ENCODE measurements around the gene HLF. TPM values are rescaled to one million over a fixed set of nuclear protein-coding genes. Genes with fewer than 3 reads are reported as not detected.

The HLF gene
- total and polyA plus RNA-seq, 2 experiments from 2014 or later, result 0.09 TPM; not detected in 1

GRCh38 chr17:55317284-55317683 lies 52.5 kb downstream of the HLF start:
- no peaks in the 10 kb centered on the region for H3K9me3 ChIP-seq (ENCODE audit: low read depth)
- no peak overlapping the region for H3K4me3 ChIP-seq
- in situ Hi-C loops (cut with MboI), result no loop called here
- no peaks in the 10 kb centered on the region for H3K9me2 ChIP-seq (ENCODE audit: insufficient read depth)
- WGBS, 2 experiments (ENCODE audit: low coverage in 1 of 2, low lambda C conversion rate in 2 of 2, missing lambda C conversion rate in 2 of 2), result 63 to 78% methylated on average over 3 of the region's 3 CpGs
- 0 out of 2 replicates have a peak, but pooled peaks cover 5% of the 10 kb centered on the region for H3K27me3 ChIP-seq (replicated peaks; ENCODE audit: insufficient read depth)
- H4K20me1 ChIP-seq (ENCODE audit: insufficient read depth), result no peaks in the 10 kb centered on the region
- H3K36me3 ChIP-seq (ENCODE audit: low read depth), result no peaks in the 10 kb centered on the region
- no peaks in the 10 kb centered on the region for H3K4me1 ChIP-seq (ENCODE audit: insufficient read depth)
- H3F3A ChIP-seq (ENCODE audit: insufficient read depth), result no peaks in the 10 kb centered on the region
- H3K4me2 ChIP-seq (ENCODE audit: unreplicated experiment), result no peak overlapping the region
- DNase-seq, result no peak
- H2AFZ ChIP-seq, result no peak overlapping the region
- H3K9ac ChIP-seq, result no peak overlapping the region
- H3K79me2 ChIP-seq (ENCODE audit: insufficient read depth), result no peaks in the 10 kb centered on the region
- H3K27ac ChIP-seq, result no peak overlapping the region
- TF ChIP-seq EZH2 (IDR thresholded peaks at IDR 0.05; ENCODE audit: insufficient read depth, poor library complexity, severe bottlenecking) (no peak), EZH2phosphoT487 (IDR thresholded peaks at IDR 0.05; ENCODE audit: insufficient read depth, low read depth) (no peak)

GRCh38 chr17:55318081-55318480 lies 53.3 kb downstream of the HLF start:
- TF ChIP-seq EZH2 (IDR thresholded peaks at IDR 0.05; ENCODE audit: insufficient read depth, poor library complexity, severe bottlenecking), result no peak
- TF ChIP-seq EZH2phosphoT487 (IDR thresholded peaks at IDR 0.05; ENCODE audit: insufficient read depth, low read depth), result no peak
- Histone ChIP-seq H4K20me1 (ENCODE audit: insufficient read depth) (no peaks in the 10 kb centered on the region), H3K9me2 (ENCODE audit: insufficient read depth) (no peaks in the 10 kb centered on the region), H3K27me3 (replicated peaks; ENCODE audit: insufficient read depth) (0 out of 2 replicates have a peak, but pooled peaks cover 5% of the 10 kb centered on the region), H3K79me2 (ENCODE audit: insufficient read depth) (no peaks in the 10 kb centered on the region), H3K4me1 (ENCODE audit: insufficient read depth) (no peaks in the 10 kb centered on the region), H3K9me3 (ENCODE audit: low read depth) (no peaks in the 10 kb centered on the region), H3K4me2 (ENCODE audit: unreplicated experiment) (no peak overlapping the region), H3F3A (ENCODE audit: insufficient read depth) (no peaks in the 10 kb centered on the region), H3K9ac (no peak overlapping the region), H3K36me3 (ENCODE audit: low read depth) (no peaks in the 10 kb centered on the region), H3K27ac (no peak overlapping the region), H3K4me3 (no peak overlapping the region), H2AFZ (no peak overlapping the region)
- no peak for DNase-seq
- in situ Hi-C loops (cut with MboI), result no loop called here
- WGBS, 2 experiments (ENCODE audit: low coverage in 1 of 2, low lambda C conversion rate in 2 of 2, missing lambda C conversion rate in 2 of 2), result 76 to 80% methylated on average over 8 of the region's 8 CpGs

- H4K20me1 ChIP-seq (ENCODE audit: insufficient read depth), result no peaks in the 10 kb centered on the region
- in situ Hi-C loops (cut with MboI), result no loop called here
- TF ChIP-seq EZH2phosphoT487 (IDR thresholded peaks at IDR 0.05; ENCODE audit: insufficient read depth, low read depth) (no peak), EZH2 (IDR thresholded peaks at IDR 0.05; ENCODE audit: insufficient read depth, poor library complexity, severe bottlenecking) (no peak)
- H3K9me2 ChIP-seq (ENCODE audit: insufficient read depth), result no peaks in the 10 kb centered on the region
- H3K79me2 ChIP-seq (ENCODE audit: insufficient read depth), result no peaks in the 10 kb centered on the region
- H3K27me3 ChIP-seq (replicated peaks; ENCODE audit: insufficient read depth), result 0 out of 2 replicates have a peak, but pooled peaks cover 5% of the 10 kb centered on the region
- 69 to 70% methylated on average over 7 of the region's 7 CpGs for WGBS, 2 experiments (ENCODE audit: low coverage in 1 of 2, low lambda C conversion rate in 2 of 2, missing lambda C conversion rate in 2 of 2)
- H3K36me3 ChIP-seq (ENCODE audit: low read depth), result no peaks in the 10 kb centered on the region
- H3K4me3 ChIP-seq, result no peak overlapping the region
- no peak overlapping the region for H2AFZ ChIP-seq
- H3K4me1 ChIP-seq (ENCODE audit: insufficient read depth), result no peaks in the 10 kb centered on the region
- no peak overlapping the region for H3K9ac ChIP-seq
- H3K4me2 ChIP-seq (ENCODE audit: unreplicated experiment), result no peak overlapping the region
- no peak for DNase-seq
- H3K9me3 ChIP-seq (ENCODE audit: low read depth), result no peaks in the 10 kb centered on the region
- H3F3A ChIP-seq (ENCODE audit: insufficient read depth), result no peaks in the 10 kb centered on the region
- no peak overlapping the region for H3K27ac ChIP-seq
These were observed 54.1 kb downstream of the HLF start for GRCh38 chr17:55318715-55319487.

- Histone ChIP-seq H3K9me2 (ENCODE audit: insufficient read depth) (no peaks in the 10 kb centered on the region), H3K4me1 (ENCODE audit: insufficient read depth) (no peaks in the 10 kb centered on the region), H3K4me2 (ENCODE audit: unreplicated experiment) (no peak overlapping the region), H3F3A (ENCODE audit: insufficient read depth) (no peaks in the 10 kb centered on the region), H3K9me3 (ENCODE audit: low read depth) (no peaks in the 10 kb centered on the region), H3K27ac (no peak overlapping the region), H2AFZ (no peak overlapping the region), H3K36me3 (ENCODE audit: low read depth) (no peaks in the 10 kb centered on the region), H3K27me3 (replicated peaks; ENCODE audit: insufficient read depth) (no peaks in the 10 kb centered on the region), H3K79me2 (ENCODE audit: insufficient read depth) (no peaks in the 10 kb centered on the region), H4K20me1 (ENCODE audit: insufficient read depth) (no peaks in the 10 kb centered on the region), H3K4me3 (no peak overlapping the region), H3K9ac (no peak overlapping the region)
- TF ChIP-seq EZH2phosphoT487 (IDR thresholded peaks at IDR 0.05; ENCODE audit: insufficient read depth, low read depth) (no peak), EZH2 (IDR thresholded peaks at IDR 0.05; ENCODE audit: insufficient read depth, poor library complexity, severe bottlenecking) (no peak)
- 68 to 85% methylated on average over 5 of the region's 5 CpGs for WGBS, 2 experiments (ENCODE audit: low coverage in 1 of 2, low lambda C conversion rate in 2 of 2, missing lambda C conversion rate in 2 of 2)
- in situ Hi-C loops (cut with MboI), result no loop called here
- DNase-seq, result no peak
These were observed 55.3 kb downstream of the HLF start for GRCh38 chr17:55319933-55320593.

Measured in GM23248 (cell line).